SK-N-SH treated with all-trans-retinoic acid at 6 μM for 48 hours (cell line): ENCODE results near the gene ABCA13.
A peak's percentile ranks its signal among the peaks of the same experiment; 100 is the strongest.

ENCODE experiments used
- ATAC-seq: fragments of 200-7000 bp; cut with Tn5 transposase; 3 replicates; pipeline ENCODE4 v1.9.1; 2020; ENCODE audit warnings: mild to moderate bottlenecking, moderate library complexity
- ARNTL ChIP-seq: fragments of 450-650 bp; formaldehyde crosslinking; IDR thresholded peaks from 2 replicates; pipeline ENCODE4 v1.5.0; 2020; ENCODE audit warnings: low read depth, mild to moderate bottlenecking, moderate library complexity, borderline replicate concordance
- BACH2 ChIP-seq: fragments of 250-450 bp; sonication (Bioruptor Pico); IDR thresholded peaks from 2 replicates; pipeline ENCODE4 v1.9.0; 2021; ENCODE audit warnings: mild to moderate bottlenecking, borderline replicate concordance
- CREB5 ChIP-seq: fragments of 250-450 bp; sonication (Bioruptor Pico); IDR thresholded peaks from 2 replicates; pipeline ENCODE4 v1.5.1; 2020; ENCODE audit warnings: low read depth, mild to moderate bottlenecking, moderate library complexity
- CSDC2 ChIP-seq: fragments of 250-450 bp; sonication (Bioruptor Pico); IDR thresholded peaks from 2 replicates; pipeline ENCODE4 v1.5.0; 2020; ENCODE audit warnings: mild to moderate bottlenecking, moderate library complexity
- CSRNP3 ChIP-seq: fragments of 250-450 bp; sonication (Bioruptor Pico); IDR thresholded peaks from 2 replicates; pipeline ENCODE4 v1.5.1; 2021; ENCODE audit warnings: mild to moderate bottlenecking, moderate library complexity
- ESRRG ChIP-seq: fragments of 250-450 bp; sonication (Bioruptor Pico); IDR thresholded peaks from 2 replicates; pipeline ENCODE4 v1.6.1; 2021; ENCODE audit warnings: mild to moderate bottlenecking
- GLIS3 ChIP-seq: fragments of 250-450 bp; sonication (Bioruptor Pico); IDR thresholded peaks from 2 replicates; pipeline ENCODE4 v1.5.0; 2020; ENCODE audit warnings: mild to moderate bottlenecking, moderate library complexity
- ISL1 ChIP-seq: fragments of 250-450 bp; sonication (Bioruptor Pico); IDR thresholded peaks from 2 replicates; pipeline ENCODE4 v2.1.2; 2022; ENCODE audit warnings: mild to moderate bottlenecking, moderate library complexity
- OSR1 ChIP-seq: fragments of 250-450 bp; sonication (Bioruptor Pico); IDR thresholded peaks from 2 replicates; pipeline ENCODE4 v1.8.0; 2022; ENCODE audit warnings: moderate library complexity, mild to moderate bottlenecking, inconsistent platforms
- POU6F1 ChIP-seq: fragments of 250-450 bp; sonication (Bioruptor Pico); IDR thresholded peaks from 2 replicates; pipeline ENCODE4 v1.8.0; 2021; ENCODE audit warnings: low read depth, mild to moderate bottlenecking, moderate library complexity, borderline replicate concordance
- PPARA ChIP-seq: fragments of 250-450 bp; sonication (Bioruptor Pico); IDR thresholded peaks from 2 replicates; pipeline ENCODE4 v1.5.0; 2020; ENCODE audit warnings: mild to moderate bottlenecking, borderline replicate concordance
- RARB ChIP-seq: fragments of 250-450 bp; sonication (Bioruptor Pico); IDR thresholded peaks from 2 replicates; pipeline ENCODE4 v1.8.0; 2021; ENCODE audit warnings: mild to moderate bottlenecking, moderate library complexity
- SNAI2 ChIP-seq: fragments of 250-450 bp; sonication (Bioruptor Pico); IDR thresholded peaks from 2 replicates; pipeline ENCODE4 v1.5.0; 2020; ENCODE audit warnings: mild to moderate bottlenecking, moderate library complexity
- TCF4 ChIP-seq: fragments of 250-450 bp; sonication (Bioruptor Pico); IDR thresholded peaks from 2 replicates; pipeline ENCODE4 v1.8.0; 2021; ENCODE audit warnings: mild to moderate bottlenecking, moderate library complexity, borderline replicate concordance
- TOX ChIP-seq: fragments of 250-450 bp; sonication (Bioruptor Pico); IDR thresholded peaks from 2 replicates; pipeline ENCODE4 v1.8.0; 2021; ENCODE audit warnings: mild to moderate bottlenecking, moderate library complexity, borderline replicate concordance
- TSHZ2 ChIP-seq: fragments of 250-450 bp; sonication (Bioruptor Pico); IDR thresholded peaks from 2 replicates; pipeline ENCODE4 v1.5.0; 2020; ENCODE audit warnings: mild to moderate bottlenecking, moderate library complexity
- ZC3H10 ChIP-seq: fragments of 250-450 bp; sonication (Bioruptor Pico); IDR thresholded peaks from 2 replicates; pipeline ENCODE4 v1.5.1; 2021; ENCODE audit warnings: mild to moderate bottlenecking, moderate library complexity
- ZFP3 ChIP-seq: fragments of 250-450 bp; sonication (Bioruptor Pico); IDR thresholded peaks from 2 replicates; pipeline ENCODE4 v1.5.0; 2020; ENCODE audit warnings: mild to moderate bottlenecking, moderate library complexity
- ZFP30 ChIP-seq: fragments of 450-650 bp; formaldehyde crosslinking; IDR thresholded peaks from 2 replicates; pipeline ENCODE4 v1.5.0; 2022; ENCODE audit warnings: mild to moderate bottlenecking, moderate library complexity
- ZNF565 ChIP-seq: fragments of 450-650 bp; formaldehyde crosslinking; conservative IDR thresholded peaks from 2 replicates; pipeline ENCODE4 v1.5.0; 2020; ENCODE audit warnings: low read depth, mild to moderate bottlenecking, moderate library complexity
- ZNF70 ChIP-seq: fragments of 450-650 bp; formaldehyde crosslinking; IDR thresholded peaks from 2 replicates; pipeline ENCODE4 v1.5.0; 2020; ENCODE audit warnings: mild to moderate bottlenecking, moderate library complexity
- ZNF8 ChIP-seq: fragments of 450-650 bp; formaldehyde crosslinking; IDR thresholded peaks from 2 replicates; pipeline ENCODE4 v1.5.0; 2020; ENCODE audit warnings: mild to moderate bottlenecking, moderate library complexity

Gene ABCA13

GRCh38 chr7:48455363-48455762 lies 284.1 kb downstream of the ABCA13 start:
- ATAC-seq: peak; percentile 28; the same call in 1 of the 3 replicates
- TF ChIP-seq SNAI2 (no peak), POU6F1 (CRISPR knock-in tag) (no peak), CSRNP3 (CRISPR knock-in tag) (no peak), ZFP30 (CRISPR knock-in tag) (no peak), OSR1 (no peak), ZNF8 (CRISPR knock-in tag) (no peak), ISL1 (no peak), CSDC2 (CRISPR knock-in tag) (no peak), CREB5 (no peak), ZNF70 (CRISPR knock-in tag) (no peak), ZNF565 (CRISPR knock-in tag) (no peak), ZC3H10 (no peak), RARB (no peak), ARNTL (CRISPR knock-in tag) (no peak), GLIS3 (no peak)

GRCh38 chr7:48458701-48459524 lies 287.7 kb downstream of the ABCA13 start:
- no peak for ATAC-seq
- TF ChIP-seq ISL1: no peak

GRCh38 chr7:48466713-48467112 lies 295.5 kb downstream of the ABCA13 start:
- TF ChIP-seq TSHZ2 (no peak), RARB (no peak), ISL1 (no peak), ARNTL (CRISPR knock-in tag) (no peak), CSRNP3 (CRISPR knock-in tag) (no peak), CREB5 (no peak), ZNF8 (CRISPR knock-in tag) (no peak), ZFP3 (no peak)
- no peak for ATAC-seq

GRCh38 chr7:48471196-48471595 lies 299.9 kb downstream of the ABCA13 start:
- ATAC-seq: no peak
- TF ChIP-seq ZNF70 (CRISPR knock-in tag) (no peak), ZFP3 (no peak), RARB (no peak), BACH2 (CRISPR knock-in tag) (no peak), TCF4 (CRISPR knock-in tag) (no peak), ESRRG (no peak), PPARA (CRISPR knock-in tag) (no peak), TOX (CRISPR knock-in tag) (no peak), TSHZ2 (no peak)
